Measurements from ENCODE around the gene ADARB1.
"Not testable (repeated sequence)": the region's sequence is repeated elsewhere in the genome, so short reads cannot be mapped to it uniquely, and the experiment has no call there.

ADARB1 gene

GRCh38 chr21:45133574-45134278 is 59.3 kb downstream of the ADARB1 start:
- H3K9me3 Mint-ChIP-seq, H3K36me3 Mint-ChIP-seq, H3K27me3 Mint-ChIP-seq, H3K27ac Mint-ChIP-seq, H3K4me1 Mint-ChIP-seq, DNase-seq, H3K4me3 Mint-ChIP-seq: not testable (repeated sequence)
- CTCF ChIA-PET: interaction anchor here (9.7 kb wide), 1 partner anchor 186 kb away, joined by 155 read pairs; no protein-coding TSS in a partner anchor

GRCh38 chr21:45134279-45135076 is 60.1 kb downstream of the ADARB1 start:
- no peak overlapping the region for H3K4me3 Mint-ChIP-seq

GRCh38 chr21:45135122-45135521 is 60.7 kb downstream of the ADARB1 start:
- CTCF ChIA-PET: interaction anchor here (2.3 kb wide), 1 partner anchor 304 kb away, joined by 5 read pairs; no protein-coding TSS in a partner anchor
- H3K27ac Mint-ChIP-seq: no peak overlapping the region

More at GRCh38 chr21:45134279-45135076, 60.1 kb downstream of the ADARB1 start:
- CTCF ChIA-PET: no interaction called here
- Mint-ChIP-seq H3K27me3 (no peaks in the 10 kb centered on the region), H3K36me3 (peaks cover 10% of the 10 kb centered on the region), H3K9me3 (no peaks in the 10 kb centered on the region), H3K4me1 (peaks cover 12% of the 10 kb centered on the region), H3K27ac (no peak overlapping the region)
- no peak for DNase-seq

GRCh38 chr21:45135868-45136267 is 61.5 kb downstream of the ADARB1 start:
- Mint-ChIP-seq H3K27ac (no peak overlapping the region), H3K4me3 (no peak overlapping the region), H3K27me3 (no peaks in the 10 kb centered on the region), H3K4me1 (peaks cover 12% of the 10 kb centered on the region), H3K9me3 (no peaks in the 10 kb centered on the region), H3K36me3 (peaks cover 11% of the 10 kb centered on the region)
- CTCF ChIA-PET: interaction anchor here (1.5 to 9.1 kb wide), 8 partner anchors 12 to 304 kb away, joined by 5 to 231 read pairs (median 16); no protein-coding TSS in a partner anchor
- no peak for DNase-seq

More at GRCh38 chr21:45135122-45135521, 60.7 kb downstream of the ADARB1 start:
- Mint-ChIP-seq H3K4me1 (peaks cover 10% of the 10 kb centered on the region), H3K36me3 (peaks cover 11% of the 10 kb centered on the region), H3K9me3 (no peaks in the 10 kb centered on the region), H3K4me3 (no peak overlapping the region), H3K27me3 (no peaks in the 10 kb centered on the region)
- no peak for DNase-seq

GRCh38 chr21:45136500-45136899 is 62.1 kb downstream of the ADARB1 start:
- Mint-ChIP-seq H3K27ac (no peak overlapping the region), H3K36me3 (peaks cover 11% of the 10 kb centered on the region), H3K4me1 (peaks cover 12% of the 10 kb centered on the region), H3K27me3 (no peaks in the 10 kb centered on the region), H3K4me3 (no peak overlapping the region), H3K9me3 (no peaks in the 10 kb centered on the region)
- CTCF ChIA-PET: interaction anchor here (0.7 to 9.1 kb wide), 23 partner anchors 8 to 311 kb away, joined by 3 to 231 read pairs (median 6); no protein-coding TSS in a partner anchor
- no peak for DNase-seq

GRCh38 chr21:45136927-45137611 is 62.7 kb downstream of the ADARB1 start:
- Mint-ChIP-seq H3K4me1 (peaks cover 12% of the 10 kb centered on the region), H3K4me3 (no peak overlapping the region), H3K27ac (no peak overlapping the region)

GRCh38 chr21:45137612-45137937 is 63.2 kb downstream of the ADARB1 start:
- Mint-ChIP-seq H3K36me3 (peaks cover 8% of the 10 kb centered on the region), H3K4me1 (peaks cover 10% of the 10 kb centered on the region), H3K27me3 (no peaks in the 10 kb centered on the region), H3K9me3 (no peaks in the 10 kb centered on the region), H3K4me3 (no peak overlapping the region), H3K27ac (no peak overlapping the region)
- no peak for DNase-seq
- CTCF ChIA-PET: interaction anchor here (1.0 to 9.1 kb wide), 45 partner anchors 9 to 336 kb away, joined by 3 to 231 read pairs (median 5); partner anchors contain the start of genes ADARB1, POFUT2 and UBE2G2

More at GRCh38 chr21:45136927-45137611, 62.7 kb downstream of the ADARB1 start:
- H3K27me3 Mint-ChIP-seq: no peaks in the 10 kb centered on the region
- H3K36me3 Mint-ChIP-seq: peaks cover 11% of the 10 kb centered on the region
- no peaks in the 10 kb centered on the region for H3K9me3 Mint-ChIP-seq
- CTCF ChIA-PET: interaction anchor here (0.7 to 9.1 kb wide), 38 partner anchors 9 to 335 kb away, joined by 3 to 231 read pairs (median 6); partner anchors contain the start of genes POFUT2 and UBE2G2
- peak; percentile 81 for DNase-seq

- Mint-ChIP-seq H3K36me3 (peaks cover 7% of the 10 kb centered on the region), H3K27ac (no peak overlapping the region), H3K4me1 (peaks cover 5% of the 10 kb centered on the region), H3K4me3 (no peak overlapping the region), H3K9me3 (no peaks in the 10 kb centered on the region), H3K27me3 (no peaks in the 10 kb centered on the region)
- CTCF ChIA-PET: interaction anchor here (0.5 to 9.1 kb wide), 53 partner anchors 8 to 680 kb away, joined by 3 to 231 read pairs (median 5); partner anchors contain the start of genes ADARB1, POFUT2 and UBE2G2
- peak; percentile 82 for DNase-seq
Measured at GRCh38 chr21:45138199-45139002, 64.0 kb downstream of the ADARB1 start.

- H3K4me1 Mint-ChIP-seq, H3K4me3 Mint-ChIP-seq, H3K9me3 Mint-ChIP-seq, DNase-seq, H3K27me3 Mint-ChIP-seq, H3K36me3 Mint-ChIP-seq, H3K27ac Mint-ChIP-seq: not testable (repeated sequence)
- CTCF ChIA-PET: interaction anchor here (0.5 to 9.1 kb wide), 31 partner anchors 7 to 513 kb away, joined by 3 to 231 read pairs (median 7); partner anchors contain the start of genes ADARB1 and UBE2G2
Measured at GRCh38 chr21:45139003-45139360, 64.6 kb downstream of the ADARB1 start.

- Mint-ChIP-seq H3K9me3 (no peaks in the 10 kb centered on the region), H3K4me3 (no peak overlapping the region), H3K36me3 (peaks cover 6% of the 10 kb centered on the region), H3K27me3 (no peaks in the 10 kb centered on the region), H3K27ac (no peak overlapping the region), H3K4me1 (peaks cover 5% of the 10 kb centered on the region)
- DNase-seq: no peak
- CTCF ChIA-PET: interaction anchor here (1.0 to 9.1 kb wide), 14 partner anchors 11 to 300 kb away, joined by 4 to 231 read pairs (median 8); partner anchors contain the start of gene POFUT2
Measured at GRCh38 chr21:45139473-45139872, 65.1 kb downstream of the ADARB1 start.

- no peaks in the 10 kb centered on the region for H3K9me3 Mint-ChIP-seq
- H3K4me1 Mint-ChIP-seq: peaks cover 5% of the 10 kb centered on the region
- DNase-seq: peak; percentile 81
- no peak overlapping the region for H3K4me3 Mint-ChIP-seq
- peaks cover 6% of the 10 kb centered on the region for H3K36me3 Mint-ChIP-seq
- CTCF ChIA-PET: interaction anchor here (0.6 to 9.1 kb wide), 20 partner anchors 9 to 678 kb away, joined by 3 to 231 read pairs (median 5); partner anchors contain the start of gene POFUT2
- H3K27me3 Mint-ChIP-seq: no peaks in the 10 kb centered on the region
- no peak overlapping the region for H3K27ac Mint-ChIP-seq
Measured at GRCh38 chr21:45140346-45140940, 66.1 kb downstream of the ADARB1 start.

GRCh38 chr21:45140944-45141343 is 66.6 kb downstream of the ADARB1 start:
- not testable (repeated sequence) for H3K4me3 Mint-ChIP-seq, DNase-seq, H3K27me3 Mint-ChIP-seq, H3K9me3 Mint-ChIP-seq, H3K36me3 Mint-ChIP-seq, H3K4me1 Mint-ChIP-seq, H3K27ac Mint-ChIP-seq
- CTCF ChIA-PET: interaction anchor here (0.7 to 9.1 kb wide), 17 partner anchors 8 to 678 kb away, joined by 3 to 231 read pairs (median 5); partner anchors contain the start of gene POFUT2

GRCh38 chr21:45141507-45141906 is 67.1 kb downstream of the ADARB1 start:
- Mint-ChIP-seq H3K27me3 (no peaks in the 10 kb centered on the region), H3K4me3 (no peak overlapping the region)
- CTCF ChIA-PET: interaction anchor here (0.8 to 9.1 kb wide), 10 partner anchors 13 to 677 kb away, joined by 3 to 231 read pairs (median 6); no protein-coding TSS in a partner anchor

More at GRCh38 chr21:45141507-45141906, 67.1 kb downstream of the ADARB1 start:
- H3K36me3 Mint-ChIP-seq: peaks cover 9% of the 10 kb centered on the region
- no peak overlapping the region for H3K27ac Mint-ChIP-seq
- H3K9me3 Mint-ChIP-seq: no peaks in the 10 kb centered on the region
- DNase-seq: no peak
- peaks cover 5% of the 10 kb centered on the region for H3K4me1 Mint-ChIP-seq

Data from activated naive CD4-positive, alpha-beta T cell treated with anti-CD3 and anti-CD28 coated beads, Interleukin-2, amount 10 ng/mL, durations not matched to agents 7 days and 5 days (primary cell).